Thyroid gland (tissue), 4 donors: ENCODE measurements around the gene INO80. TPM values are rescaled to one million over a fixed set of nuclear protein-coding genes. Genes with fewer than 3 reads are reported as not detected.

Experiments used
- DNase-seq, 2 donors: peaks; one replicate each; pipeline ENCODE4 v3.0.0-alpha.2; 2019
- H3K27ac ChIP-seq, 3 donors: fragments of 200-600 bp; sonication (generic); 1 replicate in 2 of 3; 2 replicates in 1 of 3; pipeline ENCODE4 v1.5.1; 2016 to 2019; ENCODE audit warnings: mild to moderate bottlenecking in 1 of 3, moderate library complexity in 1 of 3
- H3K27me3 ChIP-seq: fragments of 200-600 bp; sonication (generic); one replicate; pipeline ENCODE4 v1.5.1; 2019
- H3K36me3 ChIP-seq, 2 donors: fragments of 200-600 bp; sonication (generic); one replicate each; pipeline ENCODE4 v1.5.1; 2016 to 2019
- H3K4me1 ChIP-seq, 2 donors: fragments of 200-600 bp; sonication (generic); one replicate each; pipeline ENCODE4 v1.5.1; 2017 to 2019
- H3K4me3 ChIP-seq, 3 donors: fragments of 200-600 bp; sonication (generic); replicated peaks in 1 of 3; 1 replicate in 2 of 3; 2 replicates in 1 of 3; pipeline ENCODE4 v1.5.1; 2016; ENCODE audit warnings: mild to moderate bottlenecking in 1 of 3
- H3K9me3 ChIP-seq: fragments of 200-600 bp; sonication (generic); one replicate; pipeline ENCODE4 v1.5.1; 2017
- CTCF ChIP-seq, 6 experiments: fragments of 200-600 bp in 3 of 6; fragments of 450-650 bp in 3 of 6; sonication (generic) in 3 of 6; IDR thresholded peaks; one replicate each; pipeline ENCODE4 v1.5.1; 2016 to 2019; ENCODE audit warnings: antibody characterized with exemption in 6 of 6, mild to moderate bottlenecking in 2 of 6, inconsistent platforms in 1 of 6, moderate library complexity in 1 of 6
- POLR2A ChIP-seq, 2 donors: fragments of 450-650 bp; IDR thresholded peaks; one replicate each; pipeline ENCODE4 v1.6.1; 2017; ENCODE audit warnings: antibody characterized with exemption in 2 of 2, mild to moderate bottlenecking in 2 of 2, moderate library complexity in 1 of 2
- WGBS, 2 donors: methylation state at CpG; one replicate each; pipeline ENCODE4 v1.1.5; 2017; 5-methylcytosine and 5-hydroxymethylcytosine counted together
- intact Hi-C: fragments of 100-400 bp; cut with DNase I; formaldehyde crosslinking; loops from one replicate; pipeline ENCODE4 v1.15.1; 2023
- total RNA-seq, 4 donors: library from RNA; depleted of rRNA; stranded (reverse); fragments of >200 nt; gene quantifications; one replicate each; pipeline ENCODE4 v1.2.3, GENCODE V29; 2016

INO80 gene
- total RNA-seq, 4 donors from 2014 or later, result 23.2 to 42.6 (median 36.4) TPM

DNA sequence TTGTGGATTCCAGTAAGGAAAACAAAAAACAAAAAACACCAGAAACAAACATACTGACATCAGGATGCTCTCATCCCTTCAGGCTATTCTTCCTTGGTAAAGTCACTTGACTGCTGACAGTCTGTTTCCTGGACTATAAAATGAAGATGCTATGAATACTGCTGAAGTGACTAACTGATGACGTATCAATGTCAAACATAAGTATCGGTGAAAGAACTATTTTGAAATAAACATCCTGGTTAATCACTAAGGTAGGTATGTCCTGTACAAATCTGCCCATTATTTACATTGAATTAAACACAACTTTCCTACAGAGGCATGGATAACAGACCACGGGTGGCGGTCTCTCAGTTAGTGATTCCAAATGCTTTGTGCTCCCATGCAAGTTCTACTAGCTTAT is 116.9 kb downstream of the INO80 start:
- no peak overlapping the region for H3K27ac ChIP-seq
- intact Hi-C loops, result no loop called here
- no peaks in the 10 kb centered on the region for H3K9me3 ChIP-seq
- H3K36me3 ChIP-seq, result peaks cover 22 to 26% of the 10 kb centered on the region in 2 donors
- peaks cover 0 to 5% of the 10 kb centered on the region in 2 donors for H3K4me1 ChIP-seq
- H3K27me3 ChIP-seq, result no peaks in the 10 kb centered on the region
- TF ChIP-seq CTCF (IDR thresholded peaks at IDR 0.05) (no peak), POLR2A (IDR thresholded peaks at IDR 0.05) (no peak)
- WGBS, 2 donors, result 96 to 98% methylated on average over 4 of the region's 4 CpGs
- DNase-seq, result no peak
- no peak overlapping the region for H3K4me3 ChIP-seq

- no peaks in the 10 kb centered on the region for H3K4me1 ChIP-seq
- no peak overlapping the region for H3K4me3 ChIP-seq
- no peaks in the 10 kb centered on the region for H3K27me3 ChIP-seq
- intact Hi-C loops, result no loop called here
- H3K36me3 ChIP-seq, result peaks cover 26 to 31% of the 10 kb centered on the region in 2 donors
- no peaks in the 10 kb centered on the region for H3K9me3 ChIP-seq
- DNase-seq, result no peak
- no peak for TF ChIP-seq POLR2A (IDR thresholded peaks at IDR 0.05)
- TF ChIP-seq CTCF (IDR thresholded peaks at IDR 0.05), result no peak
- H3K27ac ChIP-seq, result no peak overlapping the region
- 92 to 100% methylated on average over 3 of the region's 3 CpGs for WGBS, 2 donors
Observed at GRCh38 chr15:40995656-40996055, 120.4 kb downstream of the INO80 start.

DNA sequence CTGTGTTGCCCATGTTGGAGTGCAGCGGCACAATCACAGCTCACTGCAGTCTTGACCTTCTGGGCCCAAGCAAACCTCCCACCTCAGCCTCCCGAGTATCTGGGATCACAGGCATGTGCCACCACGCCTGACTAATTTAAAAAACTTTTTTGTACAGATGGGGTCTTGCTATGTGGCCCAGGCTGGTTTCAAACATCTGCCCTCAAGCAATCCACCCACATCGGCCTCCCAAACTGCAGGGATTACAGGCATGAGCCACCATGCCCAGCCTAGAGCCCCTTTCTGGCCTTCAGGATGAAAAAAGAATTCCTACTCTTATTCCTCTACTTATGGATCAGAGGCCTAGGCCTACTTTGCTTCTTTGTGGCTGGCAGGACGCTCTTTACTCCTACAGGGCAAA is 123.3 kb downstream of the INO80 start:
- no peaks in the 10 kb centered on the region for H3K9me3 ChIP-seq
- 88 to 94% methylated on average over 5 of the region's 5 CpGs for WGBS, 2 donors
- no peak for DNase-seq
- no peaks in the 10 kb centered on the region for H3K4me1 ChIP-seq
- TF ChIP-seq CTCF (IDR thresholded peaks at IDR 0.05) (no peak), POLR2A (IDR thresholded peaks at IDR 0.05) (no peak)
- intact Hi-C loops, result no loop called here
- no peaks in the 10 kb centered on the region for H3K27me3 ChIP-seq
- no peak overlapping the region for H3K27ac ChIP-seq
- H3K36me3 ChIP-seq, result peaks cover 27 to 31% of the 10 kb centered on the region in 2 donors
- no peak overlapping the region for H3K4me3 ChIP-seq

GRCh38 chr15:40992241-40992741 is 123.8 kb downstream of the INO80 start:
- no peaks in the 10 kb centered on the region for H3K27me3 ChIP-seq
- H3K4me1 ChIP-seq, result no peaks in the 10 kb centered on the region
- no peaks in the 10 kb centered on the region for H3K9me3 ChIP-seq
- intact Hi-C loops, result no loop called here
- WGBS, 2 donors, result 66 to 67% methylated on average over 1 of the region's 1 CpG
- TF ChIP-seq POLR2A (IDR thresholded peaks at IDR 0.05) (no peak), CTCF (IDR thresholded peaks at IDR 0.05) (no peak)
- no peak for DNase-seq
- H3K4me3 ChIP-seq, result no peak overlapping the region
- H3K27ac ChIP-seq, result no peak overlapping the region
- H3K36me3 ChIP-seq, result peaks cover 31 to 35% of the 10 kb centered on the region in 2 donors

- TF ChIP-seq POLR2A (IDR thresholded peaks at IDR 0.05), result no peak
- no peak for TF ChIP-seq CTCF (IDR thresholded peaks at IDR 0.05)
- WGBS, 2 donors, result 95 to 98% methylated on average over 3 of the region's 3 CpGs
- Histone ChIP-seq H3K36me3 (peaks cover 31 to 35% of the 10 kb centered on the region in 2 donors), H3K4me3 (no peak overlapping the region), H3K4me1 (no peaks in the 10 kb centered on the region), H3K9me3 (no peaks in the 10 kb centered on the region), H3K27me3 (no peaks in the 10 kb centered on the region), H3K27ac (no peak overlapping the region)
- DNase-seq, result no peak
- intact Hi-C loops, result no loop called here
Observed at GRCh38 chr15:40991355-40991754, 124.7 kb downstream of the INO80 start.
